ENCODE results near the gene HDDC3.
"Not testable (repeated sequence)": the region's sequence is repeated elsewhere in the genome, so short reads cannot be mapped to it uniquely, and the experiment has no call there.

Gene HDDC3

GRCh38 chr15:90911906-90912769 is 20.2 kb downstream of the HDDC3 start:
- H4K20me1 ChIP-seq: peaks cover 0 to 12% (median 0%) of the 10 kb centered on the region in 11 experiments; a peak in 3 of 22 replicates
- H3K4me3 ChIP-seq: no peak overlapping the region
- no peaks in the 10 kb centered on the region for H3K9me3 ChIP-seq (replicated peaks in 1 of 11)
- H3K27ac ChIP-seq: no peak overlapping the region
- H3K4me1 ChIP-seq: peaks cover 28 to 47% (median 38%) of the 10 kb centered on the region in 10 experiments
- peaks cover 89 to 100% (median 98%) of the 10 kb centered on the region in 11 experiments for H3K36me3 ChIP-seq
- no peak overlapping the region for H3K9ac ChIP-seq
- TF ChIP-seq Cebpa-rat (IDR thresholded peaks at IDR 0.05): no peak
- no peak overlapping the region for H3K4me2 ChIP-seq
- no peaks in the 10 kb centered on the region for H3K27me3 ChIP-seq

- H3K27me3 ChIP-seq: no peaks in the 10 kb centered on the region
- no peaks in the 10 kb centered on the region for H3K9me3 ChIP-seq (replicated peaks in 1 of 11)
- no peak overlapping the region for H3K9ac ChIP-seq
- no peak overlapping the region for H3K4me2 ChIP-seq
- no peak overlapping the region for H3K27ac ChIP-seq
- no peak overlapping the region for H3K4me3 ChIP-seq
- H3K4me1 ChIP-seq: peaks cover 25 to 49% (median 37%) of the 10 kb centered on the region in 10 experiments
- peaks cover 0 to 12% (median 0%) of the 10 kb centered on the region in 11 experiments; a peak in 3 of 22 replicates for H4K20me1 ChIP-seq
- no peak for TF ChIP-seq Cebpa-rat (IDR thresholded peaks at IDR 0.05)
- peaks cover 89 to 100% (median 98%) of the 10 kb centered on the region in 11 experiments for H3K36me3 ChIP-seq
Measured at GRCh38 chr15:90911302-90911623, 21.1 kb downstream of the HDDC3 start.

GRCh38 chr15:90910441-90911301 is 21.7 kb downstream of the HDDC3 start:
- peaks cover 92 to 100% (median 99%) of the 10 kb centered on the region in 11 experiments for H3K36me3 ChIP-seq

GRCh38 chr15:90909976-90910375 is 22.4 kb downstream of the HDDC3 start:
- Histone ChIP-seq H3K4me3 (no peak overlapping the region), H3K4me2 (no peak overlapping the region), H3K9ac (no peak overlapping the region), H3K9me3 (replicated peaks in 1 of 11) (no peaks in the 10 kb centered on the region), H3K27ac (no peak overlapping the region), H3K27me3 (no peaks in the 10 kb centered on the region), H4K20me1 (peaks cover 0 to 17% (median 0%) of the 10 kb centered on the region in 11 experiments; a peak in 4 of 22 replicates), H3K4me1 (peaks cover 12 to 40% (median 25%) of the 10 kb centered on the region in 10 experiments), H3K36me3 (peaks cover 99 to 100% (median 99%) of the 10 kb centered on the region in 11 experiments)
- no peak for TF ChIP-seq Cebpa-rat (IDR thresholded peaks at IDR 0.05)

More at GRCh38 chr15:90910441-90911301, 21.7 kb downstream of the HDDC3 start:
- Histone ChIP-seq H3K9ac (0 out of 22 replicates have a peak overlapping the region, but pooled peaks of 1 of the 11 experiments have one; percentile 2), H4K20me1 (peaks cover 0 to 15% (median 0%) of the 10 kb centered on the region in 11 experiments; a peak in 4 of 22 replicates), H3K9me3 (replicated peaks in 1 of 11) (no peaks in the 10 kb centered on the region), H3K27me3 (no peaks in the 10 kb centered on the region), H3K4me3 (no peak overlapping the region), H3K4me2 (no peak overlapping the region), H3K4me1 (peaks cover 19 to 44% (median 31%) of the 10 kb centered on the region in 10 experiments), H3K27ac (no peak overlapping the region)
- no peak for TF ChIP-seq Cebpa-rat (IDR thresholded peaks at IDR 0.05)

DNA sequence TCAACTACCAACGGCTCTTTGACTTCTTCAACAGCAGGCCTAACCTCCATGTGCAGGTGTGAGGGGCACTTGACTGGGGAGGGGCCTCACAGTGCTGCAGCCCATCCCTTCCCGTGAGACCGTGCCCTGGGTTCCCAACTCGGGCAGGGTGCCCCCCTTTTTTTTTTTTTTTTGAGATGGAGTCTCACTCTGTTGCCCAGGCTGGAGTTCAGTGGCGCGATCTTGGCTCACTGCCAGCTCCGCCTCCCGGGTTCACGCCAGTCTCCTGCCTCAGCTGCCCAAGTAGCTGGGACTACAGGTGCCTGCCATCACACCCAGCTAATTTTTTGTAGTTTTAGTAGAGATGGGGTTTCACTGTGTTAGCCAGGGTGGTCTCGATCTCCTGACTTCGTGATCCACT is 22.9 kb downstream of the HDDC3 start:
- peaks cover 96 to 99% (median 98%) of the 10 kb centered on the region in 11 experiments for H3K36me3 ChIP-seq
- peaks cover 7 to 40% (median 25%) of the 10 kb centered on the region in 10 experiments; a peak in 17 of 20 replicates for H3K4me1 ChIP-seq
- H4K20me1 ChIP-seq: peaks cover 0 to 21% (median 0%) of the 10 kb centered on the region in 11 experiments; a peak in 3 of 22 replicates
- not testable (repeated sequence) for H3K9ac ChIP-seq; H3K4me2 ChIP-seq; H3K27me3 ChIP-seq; H3K4me3 ChIP-seq; H3K27ac ChIP-seq; H3K9me3 ChIP-seq (replicated peaks in 1 of 11)

DNA sequence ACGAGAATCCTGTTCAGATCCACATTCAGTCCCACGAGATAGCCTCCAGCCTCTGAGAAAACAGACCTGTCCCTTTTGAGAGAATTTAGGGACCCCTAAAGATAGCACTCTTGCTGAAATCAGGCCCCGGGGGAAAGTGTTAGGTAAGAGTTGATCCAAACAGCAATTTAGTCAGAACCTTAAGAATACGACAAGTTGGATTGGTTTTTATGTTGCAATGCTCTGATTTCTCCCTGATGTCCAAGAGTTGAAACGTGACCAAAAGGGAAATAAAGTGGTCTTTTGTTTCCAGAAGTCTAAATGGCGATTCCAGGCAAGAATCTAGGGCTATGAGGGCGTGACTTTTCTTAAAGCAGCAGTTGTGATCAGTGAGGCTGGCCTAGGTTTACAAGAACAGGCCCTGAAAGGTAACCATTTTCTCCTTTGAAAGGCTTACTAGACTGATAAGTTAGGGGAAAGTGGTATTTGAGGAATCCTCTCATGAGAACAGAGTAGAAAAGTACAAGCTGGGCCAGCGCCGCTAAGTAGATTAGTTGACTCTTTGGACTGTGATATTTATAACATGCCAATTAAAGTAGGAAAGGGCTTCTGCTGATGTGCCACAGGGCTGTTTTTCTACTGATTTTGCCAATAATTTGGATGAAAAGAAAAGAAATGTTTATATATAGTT is 24.4 kb downstream of the HDDC3 start:
- H3K27ac ChIP-seq: peak overlapping the region in 2 of 11 experiments; percentile 9 to 50; a peak in 3 of 22 replicates
- H4K20me1 ChIP-seq: peaks cover 0 to 21% (median 0%) of the 10 kb centered on the region in 11 experiments; a peak in 6 of 22 replicates
- peak overlapping the region in 9 of 11 experiments; percentile 10 to 48 (median 25); a peak in 9 of 22 replicates for H3K9ac ChIP-seq
- H3K36me3 ChIP-seq: peaks cover 81 to 85% (median 83%) of the 10 kb centered on the region in 11 experiments
- no peak overlapping the region for H3K4me3 ChIP-seq
- H3K27me3 ChIP-seq: no peaks in the 10 kb centered on the region
- peaks cover 8 to 40% (median 29%) of the 10 kb centered on the region in 10 experiments for H3K4me1 ChIP-seq
- no peaks in the 10 kb centered on the region for H3K9me3 ChIP-seq (replicated peaks in 1 of 11)
- H3K4me2 ChIP-seq: peak overlapping the region in 4 of 11 experiments; percentile 5 to 31 (median 13); a peak in 6 of 22 replicates
- no peak; a peak in 1 of 22 replicates for TF ChIP-seq Cebpa-rat (IDR thresholded peaks at IDR 0.05)

DNA sequence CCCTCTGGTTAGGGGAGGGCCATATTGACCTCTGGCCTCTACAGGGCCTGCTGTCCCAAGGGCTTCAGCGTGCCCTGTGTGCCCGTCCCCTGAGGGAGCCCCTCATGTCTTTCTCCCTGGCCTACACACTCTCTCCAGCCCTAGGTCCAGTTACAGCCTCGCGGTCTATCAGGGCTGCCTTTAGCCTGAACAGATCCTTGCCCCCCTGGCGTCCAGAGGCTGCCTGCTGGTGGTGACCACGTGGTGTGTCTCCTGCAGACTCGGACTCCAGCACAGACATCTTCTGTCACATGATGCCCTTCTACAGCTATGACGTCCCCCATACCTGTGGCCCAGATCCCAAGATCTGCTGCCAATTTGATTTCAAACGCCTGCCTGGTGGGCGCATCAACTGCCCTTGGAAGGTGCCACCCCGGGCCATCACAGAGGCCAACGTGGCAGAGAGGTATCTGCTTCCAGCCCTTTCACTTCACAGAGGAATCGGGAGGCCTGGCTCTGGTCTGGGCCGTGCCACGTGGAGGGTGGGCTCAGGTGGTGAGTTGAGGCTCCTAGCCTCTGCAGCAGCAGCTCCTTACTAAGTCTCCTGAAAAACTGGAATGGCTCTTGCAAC is 25.2 kb downstream of the HDDC3 start:
- Histone ChIP-seq H3K9me3 (replicated peaks in 1 of 11) (no peaks in the 10 kb centered on the region), H3K4me1 (peaks cover 8 to 42% (median 29%) of the 10 kb centered on the region in 10 experiments), H3K4me3 (no peak overlapping the region), H3K36me3 (peaks cover 73 to 77% (median 75%) of the 10 kb centered on the region in 11 experiments), H3K9ac (peak overlapping the region in 8 of 11 experiments; percentile 10 to 48 (median 26); a peak in 9 of 22 replicates), H4K20me1 (peaks cover 0 to 15% (median 0%) of the 10 kb centered on the region in 11 experiments; a peak in 6 of 22 replicates), H3K4me2 (peak overlapping the region in 4 of 11 experiments; percentile 5 to 31 (median 13); a peak in 5 of 22 replicates), H3K27me3 (no peaks in the 10 kb centered on the region), H3K27ac (peak overlapping the region in 3 of 11 experiments; percentile 9 to 50 (median 9); a peak in 3 of 22 replicates)
- no peak for TF ChIP-seq Cebpa-rat (IDR thresholded peaks at IDR 0.05)

Data from BLaER1 treated with 17β-estradiol and CSF1 and Interleukin-3, amounts not matched to agents 10 nM and 100 nM (cell line).